Breast epithelium (tissue), 3 donors: ENCODE data around the gene PWP1.
A peak's percentile ranks its signal among the peaks of the same experiment; 100 is the strongest.

Experiments used
- POLR2A ChIP-seq: fragments of 450-650 bp; IDR thresholded peaks from one replicate; pipeline ENCODE4 v1.6.1; 2016; ENCODE audit warnings: antibody characterized with exemption, mild to moderate bottlenecking, moderate library complexity
- POLR2AphosphoS5 ChIP-seq, 3 donors: sonication (generic); formaldehyde crosslinking; IDR thresholded peaks; one replicate each; pipeline ENCODE4 v1.6.1; 2017; ENCODE audit warnings: antibody characterized with exemption in 3 of 3
- TF ChIP-seq, protein P1 (sequence below), 3 donors: fragments of 450-650 bp; IDR thresholded peaks; one replicate each; pipeline ENCODE4 v1.5.1; 2016 to 2017; ENCODE audit warnings: antibody characterized with exemption in 3 of 3, mild to moderate bottlenecking in 3 of 3, moderate library complexity in 3 of 3

DNA sequence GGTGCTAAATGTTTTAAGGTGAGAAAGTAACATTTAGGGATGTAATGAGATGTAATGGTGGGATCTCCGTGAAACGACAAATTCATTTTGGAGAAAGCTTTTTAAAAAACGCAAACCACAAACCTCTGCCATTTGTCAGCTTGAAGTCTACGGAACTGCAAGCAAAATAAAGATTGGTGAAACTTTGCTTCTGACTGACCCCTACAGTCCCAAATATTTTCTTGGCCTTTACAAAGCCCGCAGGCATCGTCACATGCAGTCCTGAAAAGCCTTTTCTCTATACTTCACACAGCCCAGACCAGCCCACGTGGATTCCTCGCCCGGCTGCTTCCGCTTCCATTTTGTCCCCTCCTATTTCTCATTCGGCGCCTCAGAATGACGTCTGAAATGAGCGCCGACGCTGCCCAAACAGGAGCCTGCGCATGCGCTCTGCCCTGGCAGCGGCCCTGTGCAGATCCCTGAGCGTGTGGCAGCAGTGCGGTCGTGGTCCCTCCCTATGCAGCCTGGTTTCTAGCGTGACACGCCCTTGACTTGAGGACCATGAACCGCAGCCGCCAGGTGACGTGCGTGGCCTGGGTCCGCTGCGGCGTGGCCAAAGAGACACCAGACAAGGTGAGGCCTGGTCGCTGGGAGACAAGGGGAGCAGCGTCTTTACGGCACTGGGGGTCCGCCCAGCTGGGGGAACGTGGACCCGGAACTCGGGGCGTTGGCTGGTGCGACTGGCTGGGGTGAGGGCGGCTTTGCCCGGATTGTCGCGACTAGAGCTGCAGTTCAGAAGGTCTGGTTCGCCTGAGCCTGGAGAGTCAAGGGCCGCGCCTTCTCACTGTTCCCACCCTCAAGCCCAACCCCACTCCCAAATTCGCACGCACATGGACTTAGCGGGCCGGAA lies at the start of gene PWP1:
- TF ChIP-seq, protein P1, sequence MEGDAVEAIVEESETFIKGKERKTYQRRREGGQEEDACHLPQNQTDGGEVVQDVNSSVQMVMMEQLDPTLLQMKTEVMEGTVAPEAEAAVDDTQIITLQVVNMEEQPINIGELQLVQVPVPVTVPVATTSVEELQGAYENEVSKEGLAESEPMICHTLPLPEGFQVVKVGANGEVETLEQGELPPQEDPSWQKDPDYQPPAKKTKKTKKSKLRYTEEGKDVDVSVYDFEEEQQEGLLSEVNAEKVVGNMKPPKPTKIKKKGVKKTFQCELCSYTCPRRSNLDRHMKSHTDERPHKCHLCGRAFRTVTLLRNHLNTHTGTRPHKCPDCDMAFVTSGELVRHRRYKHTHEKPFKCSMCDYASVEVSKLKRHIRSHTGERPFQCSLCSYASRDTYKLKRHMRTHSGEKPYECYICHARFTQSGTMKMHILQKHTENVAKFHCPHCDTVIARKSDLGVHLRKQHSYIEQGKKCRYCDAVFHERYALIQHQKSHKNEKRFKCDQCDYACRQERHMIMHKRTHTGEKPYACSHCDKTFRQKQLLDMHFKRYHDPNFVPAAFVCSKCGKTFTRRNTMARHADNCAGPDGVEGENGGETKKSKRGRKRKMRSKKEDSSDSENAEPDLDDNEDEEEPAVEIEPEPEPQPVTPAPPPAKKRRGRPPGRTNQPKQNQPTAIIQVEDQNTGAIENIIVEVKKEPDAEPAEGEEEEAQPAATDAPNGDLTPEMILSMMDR (IDR thresholded peaks at IDR 0.05) = no peak
- TF ChIP-seq POLR2A = peak; percentile 45
- TF ChIP-seq POLR2AphosphoS5 (IDR thresholded peaks at IDR 0.05) = peak; percentile 81 to 87 (median 86)
